ENCODE results near the gene ATP11A.

ATP11A gene

GRCh38 chr13:112747256-112747655 is 57.4 kb downstream of the ATP11A start:
- no peak for ATAC-seq
- H3K27ac Mint-ChIP-seq: no peak overlapping the region
- H3K9me3 Mint-ChIP-seq: no peaks in the 10 kb centered on the region
- peaks cover 42% of the 10 kb centered on the region for H3K4me1 Mint-ChIP-seq
- no peak for DNase-seq (ENCODE audit: low spot score in 2 of 2)
- H3K4me3 Mint-ChIP-seq: no peak overlapping the region
- no peaks in the 10 kb centered on the region for H3K36me3 Mint-ChIP-seq

GRCh38 chr13:112748947-112749735 is 59.3 kb downstream of the ATP11A start:
- no peak for DNase-seq (ENCODE audit: low spot score in 2 of 2)
- Mint-ChIP-seq H3K4me1 (peaks cover 34% of the 10 kb centered on the region), H3K9me3 (no peaks in the 10 kb centered on the region), H3K27ac (no peak overlapping the region), H3K36me3 (no peaks in the 10 kb centered on the region), H3K4me3 (no peak overlapping the region)
- no peak for ATAC-seq

- no peak for ATAC-seq
- Mint-ChIP-seq H3K4me1 (peaks cover 28% of the 10 kb centered on the region), H3K36me3 (no peaks in the 10 kb centered on the region), H3K27ac (no peak overlapping the region), H3K4me3 (no peak overlapping the region), H3K9me3 (no peaks in the 10 kb centered on the region)
- DNase-seq (ENCODE audit: low spot score in 2 of 2): no peak
These were observed 60.7 kb downstream of the ATP11A start for GRCh38 chr13:112750570-112750969.

- Mint-ChIP-seq H3K27ac (no peak overlapping the region), H3K9me3 (no peaks in the 10 kb centered on the region), H3K36me3 (no peaks in the 10 kb centered on the region), H3K4me1 (peaks cover 23% of the 10 kb centered on the region), H3K4me3 (no peak overlapping the region)
- no peak for DNase-seq (ENCODE audit: low spot score in 2 of 2)
- no peak for ATAC-seq
These were observed 61.8 kb downstream of the ATP11A start for GRCh38 chr13:112751617-112752016.

- no peak overlapping the region for H3K27ac Mint-ChIP-seq
- no peaks in the 10 kb centered on the region for H3K9me3 Mint-ChIP-seq
- DNase-seq (ENCODE audit: low spot score in 2 of 2) (no peak), ATAC-seq (no peak)
- H3K4me3 Mint-ChIP-seq: no peak overlapping the region
- H3K36me3 Mint-ChIP-seq: no peaks in the 10 kb centered on the region
- H3K4me1 Mint-ChIP-seq: peaks cover 20% of the 10 kb centered on the region
These were observed 62.4 kb downstream of the ATP11A start for GRCh38 chr13:112752211-112752610.

GRCh38 chr13:112752711-112753541 is 63.1 kb downstream of the ATP11A start:
- H3K27ac Mint-ChIP-seq: no peak overlapping the region
- DNase-seq (ENCODE audit: low spot score in 2 of 2) (no peak), ATAC-seq (peak; percentile 92)
- no peaks in the 10 kb centered on the region for H3K9me3 Mint-ChIP-seq
- peaks cover 24% of the 10 kb centered on the region for H3K4me1 Mint-ChIP-seq
- no peaks in the 10 kb centered on the region for H3K36me3 Mint-ChIP-seq
- H3K4me3 Mint-ChIP-seq: peak overlapping the region; percentile 20

GRCh38 chr13:112753833-112754232 is 64.0 kb downstream of the ATP11A start:
- DNase-seq (ENCODE audit: low spot score in 2 of 2) (no peak), ATAC-seq (no peak)
- H3K4me3 Mint-ChIP-seq: no peak overlapping the region
- no peaks in the 10 kb centered on the region for H3K36me3 Mint-ChIP-seq
- H3K4me1 Mint-ChIP-seq: peaks cover 24% of the 10 kb centered on the region
- no peaks in the 10 kb centered on the region for H3K9me3 Mint-ChIP-seq
- no peak overlapping the region for H3K27ac Mint-ChIP-seq

- no peaks in the 10 kb centered on the region for H3K9me3 Mint-ChIP-seq
- ATAC-seq: no peak
- no peak overlapping the region for H3K4me3 Mint-ChIP-seq
- H3K36me3 Mint-ChIP-seq: no peaks in the 10 kb centered on the region
- no peak overlapping the region for H3K27ac Mint-ChIP-seq
- no peak for DNase-seq (ENCODE audit: low spot score in 2 of 2)
- H3K4me1 Mint-ChIP-seq: peaks cover 24% of the 10 kb centered on the region
These were observed 64.6 kb downstream of the ATP11A start for GRCh38 chr13:112754281-112755025.

- ATAC-seq (no peak), DNase-seq (ENCODE audit: low spot score in 2 of 2) (no peak)
- H3K36me3 Mint-ChIP-seq: no peaks in the 10 kb centered on the region
- H3K4me1 Mint-ChIP-seq: peaks cover 24% of the 10 kb centered on the region
- no peak overlapping the region for H3K27ac Mint-ChIP-seq
- no peak overlapping the region for H3K4me3 Mint-ChIP-seq
- H3K9me3 Mint-ChIP-seq: no peaks in the 10 kb centered on the region
These were observed 65.5 kb downstream of the ATP11A start for GRCh38 chr13:112755331-112755730.

- no peak for ATAC-seq
- H3K4me1 Mint-ChIP-seq: peaks cover 24% of the 10 kb centered on the region
- no peak overlapping the region for H3K27ac Mint-ChIP-seq
- H3K9me3 Mint-ChIP-seq: no peaks in the 10 kb centered on the region
- H3K36me3 Mint-ChIP-seq: no peaks in the 10 kb centered on the region
- H3K4me3 Mint-ChIP-seq: no peak overlapping the region
- no peak for DNase-seq (ENCODE audit: low spot score in 2 of 2)
These were observed 66.2 kb downstream of the ATP11A start for GRCh38 chr13:112756081-112756480.

- Mint-ChIP-seq H3K36me3 (no peaks in the 10 kb centered on the region), H3K4me3 (no peak overlapping the region), H3K9me3 (no peaks in the 10 kb centered on the region), H3K4me1 (peaks cover 24% of the 10 kb centered on the region), H3K27ac (no peak overlapping the region)
- DNase-seq (ENCODE audit: low spot score in 2 of 2): no peak
- ATAC-seq: no peak
These were observed 66.7 kb downstream of the ATP11A start for GRCh38 chr13:112756511-112756966.

- no peak for DNase-seq (ENCODE audit: low spot score in 2 of 2)
- Mint-ChIP-seq H3K27ac (no peak overlapping the region), H3K4me1 (peaks cover 18% of the 10 kb centered on the region), H3K9me3 (no peaks in the 10 kb centered on the region), H3K4me3 (no peak overlapping the region), H3K36me3 (no peaks in the 10 kb centered on the region)
- no peak for ATAC-seq
These were observed 67.3 kb downstream of the ATP11A start for GRCh38 chr13:112756967-112757758.

- Mint-ChIP-seq H3K4me1 (peaks cover 14% of the 10 kb centered on the region), H3K36me3 (no peaks in the 10 kb centered on the region), H3K9me3 (no peaks in the 10 kb centered on the region), H3K27ac (no peak overlapping the region), H3K4me3 (no peak overlapping the region)
- DNase-seq (ENCODE audit: low spot score in 2 of 2) (no peak), ATAC-seq (no peak)
These were observed 67.9 kb downstream of the ATP11A start for GRCh38 chr13:112757759-112758086.

- Mint-ChIP-seq H3K36me3 (no peaks in the 10 kb centered on the region), H3K27ac (no peak overlapping the region), H3K4me3 (no peak overlapping the region), H3K9me3 (no peaks in the 10 kb centered on the region), H3K4me1 (peaks cover 13% of the 10 kb centered on the region)
- ATAC-seq (no peak), DNase-seq (ENCODE audit: low spot score in 2 of 2) (no peak)
These were observed 69.2 kb downstream of the ATP11A start for GRCh38 chr13:112759053-112759452.

GRCh38 chr13:112759827-112760226 is 70.0 kb downstream of the ATP11A start:
- no peak for ATAC-seq
- Mint-ChIP-seq H3K4me3 (no peak overlapping the region), H3K9me3 (no peaks in the 10 kb centered on the region), H3K27ac (no peak overlapping the region), H3K36me3 (no peaks in the 10 kb centered on the region), H3K4me1 (peaks cover 15% of the 10 kb centered on the region)
- no peak for DNase-seq (ENCODE audit: low spot score in 2 of 2)

All from stimulated activated effector memory CD8-positive, alpha-beta T cell treated with anti-CD3 and anti-CD28 coated beads, Interleukin-12 subunit alpha, Interleukin-12 subunit beta, amount 100 ng/mL, for 72 hours (primary cell).